Activated CD8-positive, alpha-beta memory T cell treated with anti-CD3 and anti-CD28 coated beads, Interleukin-2, amount 50 U/mL, for 24 hours (primary cell): ENCODE measurements around the gene ARHGAP8.

Experiments used
- DNase-seq: peaks from one replicate; pipeline ENCODE4 v3.0.0-alpha.2; 2020; ENCODE audit errors: extremely low read depth

ARHGAP8 gene

GRCh38 chr22:44909241-44909640, 156.9 kb downstream of the ARHGAP8 start:
- DNase-seq = no peak
